GM12801 (cell line): Measurements from ENCODE around the gene GAB4.

ENCODE experiments used
- CTCF ChIP-seq: IDR thresholded peaks from one replicate; pipeline ENCODE4 v1.5.1; 2011; ENCODE audit warnings: control low read depth; ENCODE audit not compliant: insufficient read length; ENCODE audit errors: extremely low read depth

Gene GAB4

DNA sequence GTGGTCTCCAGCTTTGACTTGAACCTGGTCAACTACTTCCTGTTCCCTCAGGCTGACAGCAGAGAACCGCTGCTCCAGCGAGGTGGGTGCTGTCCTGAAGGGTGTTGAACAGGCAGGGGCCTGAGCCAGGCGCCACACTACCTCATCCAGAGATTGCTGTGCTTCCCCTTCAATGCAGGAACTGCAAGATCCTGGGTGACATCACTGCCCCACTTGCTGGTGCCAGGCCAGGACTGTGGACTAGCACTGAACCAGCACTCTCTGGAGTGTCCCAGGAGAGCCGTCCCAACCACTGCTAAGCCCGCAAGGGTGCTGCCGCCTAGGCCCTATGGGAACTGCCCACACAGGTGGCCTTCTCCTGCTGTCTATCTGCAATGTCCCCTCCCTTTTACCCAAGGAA, 51.7 kb downstream of the GAB4 start:
- TF ChIP-seq CTCF, result no peak

DNA sequence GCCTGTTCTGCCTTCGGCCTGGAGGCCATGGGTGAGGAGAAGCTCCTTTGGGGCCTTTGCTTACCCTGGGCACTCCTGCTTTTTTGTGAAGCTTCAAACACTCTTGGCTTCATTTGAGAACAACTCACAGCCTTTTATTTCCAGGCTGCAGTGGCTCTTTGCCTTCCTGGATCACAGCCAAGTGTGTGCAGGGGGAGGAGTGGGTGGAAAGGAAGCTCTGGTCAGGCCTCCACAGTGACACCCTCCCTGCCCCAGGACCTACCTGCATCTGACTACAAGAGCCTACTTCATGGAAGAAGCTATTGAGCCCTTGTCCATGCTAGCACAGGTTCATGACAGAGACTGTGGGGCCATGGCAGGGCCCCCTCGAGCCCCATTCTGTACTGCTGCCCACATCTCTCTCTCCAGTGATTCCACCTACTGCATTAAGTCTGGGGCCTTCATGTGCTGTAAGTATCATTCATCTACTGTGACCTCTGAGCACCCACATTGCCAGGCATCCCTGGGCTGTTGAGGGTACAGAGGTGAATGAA, 52.3 kb downstream of the GAB4 start:
- no peak for TF ChIP-seq CTCF

- no peak for TF ChIP-seq CTCF
Observed at GRCh38 chr22:16955081-16955480, 52.9 kb downstream of the GAB4 start.

DNA sequence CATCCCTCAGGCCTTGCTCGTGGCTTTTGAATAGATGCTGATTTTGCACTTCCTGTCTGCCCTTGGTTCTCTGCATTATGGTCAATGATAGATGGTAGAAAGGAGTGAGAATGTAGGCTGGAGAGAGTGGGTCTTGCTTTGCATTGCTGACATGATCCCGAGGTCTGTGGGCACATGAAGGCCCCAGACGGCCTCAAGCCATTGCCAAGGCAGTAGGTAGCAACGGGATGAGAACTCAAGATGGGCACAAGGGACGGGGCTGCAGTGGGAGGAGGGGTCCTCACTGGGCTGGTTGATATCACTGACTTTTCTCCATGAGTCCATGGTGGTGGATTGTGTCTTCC, 54.0 kb downstream of the GAB4 start:
- no peak for TF ChIP-seq CTCF

- no peak for TF ChIP-seq CTCF
Observed at GRCh38 chr22:16953206-16954059, 54.6 kb downstream of the GAB4 start.

DNA sequence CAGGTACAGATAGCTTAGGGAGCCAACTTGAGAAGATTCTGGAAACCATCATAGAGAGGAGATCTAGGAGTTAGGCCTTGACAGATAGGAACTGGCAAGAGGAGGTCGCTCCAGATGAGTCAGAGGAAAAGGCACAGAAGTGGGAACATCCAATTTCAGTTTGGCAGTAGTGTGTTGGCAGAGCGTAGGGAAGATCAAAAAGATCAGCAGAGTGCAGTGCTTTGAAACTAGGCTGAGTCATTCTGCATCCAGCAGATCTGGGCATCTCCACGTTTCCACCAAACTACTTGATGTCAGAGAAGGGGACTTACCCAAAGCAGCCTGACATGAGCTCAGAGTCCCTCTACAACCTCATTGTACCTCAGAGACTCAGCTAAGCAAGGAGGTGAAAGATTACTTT, 58.5 kb downstream of the GAB4 start:
- no peak for TF ChIP-seq CTCF

DNA sequence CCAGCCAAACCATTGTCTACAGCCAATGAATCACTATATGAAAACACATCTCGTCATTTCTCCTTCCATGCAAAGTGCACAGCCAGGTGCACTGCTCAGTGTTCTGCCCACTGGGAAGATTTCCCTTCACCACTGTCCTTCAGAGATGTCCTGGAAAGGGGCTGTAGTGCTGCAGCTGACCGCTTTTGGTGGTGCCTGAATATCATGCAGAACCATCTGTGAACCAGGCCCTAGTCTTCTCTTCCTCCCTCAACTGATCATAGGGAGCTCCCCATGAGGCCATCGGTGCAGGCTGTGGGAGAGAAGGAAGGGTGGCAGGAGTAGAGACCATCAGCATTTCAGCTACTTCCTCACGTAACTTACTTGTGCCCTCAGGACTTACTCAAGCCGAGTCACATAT, 70.2 kb downstream of the GAB4 start:
- no peak for TF ChIP-seq CTCF
